ENCODE data around the gene TRDMT1. TPM values are rescaled to one million over a fixed set of nuclear protein-coding genes. Genes with fewer than 3 reads are reported as not detected.
A peak's percentile ranks its signal among the peaks of the same experiment; 100 is the strongest.

Gene TRDMT1
- total RNA-seq, 1 experiment from 2014 or later, result 20.2 TPM

- Histone ChIP-seq H3K27ac (ENCODE audit: insufficient read length, low read depth, low read length) (peak overlapping the region; percentile 53), H3K4me1 (ENCODE audit: insufficient read depth, low read length) (no peaks in the 10 kb centered on the region; the same call in 1 of the 2 replicates), H2AFZ (ENCODE audit: low read length) (peak overlapping the region; percentile 80), H3K14ac (ENCODE audit: insufficient read depth, low read length) (no peak overlapping the region), H3K4me2 (ENCODE audit: insufficient read depth, insufficient read length, low read length) (peak overlapping the region; percentile 85), H3K9ac (ENCODE audit: extremely low read depth, insufficient read length, low read length) (peak overlapping the region; percentile 42), H3K23ac (ENCODE audit: insufficient read length, low read depth, low read length) (no peak overlapping the region), H2BK5ac (ENCODE audit: insufficient read length, low read length) (no peak overlapping the region), H3K56ac (ENCODE audit: insufficient read length, low read depth, low read length) (no peak overlapping the region), H3K9me3 (ENCODE audit: control insufficient read depth, low read depth, low read length) (no peaks in the 10 kb centered on the region), H3K79me2 (ENCODE audit: insufficient read depth, low read length) (no peaks in the 10 kb centered on the region), H2BK12ac (ENCODE audit: insufficient read length, low read depth, low read length) (no peak overlapping the region), H2BK120ac (ENCODE audit: low read depth, low read length, poor library complexity, severe bottlenecking) (no peak overlapping the region), H3T11ph (ENCODE audit: low read length) (no peak overlapping the region), H4K91ac (ENCODE audit: insufficient read length, low read depth, low read length) (no peak overlapping the region), H2BK15ac (ENCODE audit: low read depth, low read length) (no peak overlapping the region), H3K27me3 (ENCODE audit: insufficient read depth, low read length) (no peaks in the 10 kb centered on the region), H3K23me2 (ENCODE audit: insufficient read length, low read depth, low read length, poor library complexity, severe bottlenecking) (peaks cover 10% of the 10 kb centered on the region), H3K4ac (ENCODE audit: low read depth, low read length) (no peak overlapping the region), H4K8ac (replicated peaks; ENCODE audit: insufficient read length, low read depth, low read length) (no peak overlapping the region), H2BK20ac (ENCODE audit: low read depth, low read length, poor library complexity, severe bottlenecking) (no peak overlapping the region), H2AK5ac (ENCODE audit: insufficient read length, low read length) (no peak overlapping the region), H3K79me1 (ENCODE audit: insufficient read depth, low read depth, low read length, poor library complexity, severe bottlenecking) (no peaks in the 10 kb centered on the region), H4K5ac (ENCODE audit: insufficient read length, low read depth, low read length) (no peak overlapping the region), H4K20me1 (ENCODE audit: control insufficient read depth, insufficient read depth, insufficient read length) (no peaks in the 10 kb centered on the region), H3K18ac (ENCODE audit: insufficient read length, low read depth, low read length) (no peak overlapping the region)
- H3K9me3 Mint-ChIP-seq, result peaks cover 2 to 7% of the 10 kb centered on the region in 2 experiments; a peak in 4 of 5 replicates
- no peaks in the 10 kb centered on the region for H3K27me3 Mint-ChIP-seq (ENCODE audit: low read depth)
- no CpG with 5 or more reads among the region's 9 CpGs for WGBS (ENCODE audit: extremely low coverage, insufficient read length, low lambda C conversion rate)
- peak overlapping the region; percentile 86 to 89 for H3K4me3 Mint-ChIP-seq
- peak overlapping the region; percentile 88 to 98 (median 97) for H3K27ac Mint-ChIP-seq
- peaks cover 60 to 64% of the 10 kb centered on the region in 2 experiments for H3K4me1 Mint-ChIP-seq
- no peak for DNase-seq
- peaks cover 0 to 6% (median 0%) of the 10 kb centered on the region in 3 experiments; a peak in 3 of 7 replicates for H3K36me3 Mint-ChIP-seq (ENCODE audit: insufficient read depth in 1 of 3, low read depth in 3 of 3)
- TF ChIP-seq, protein P1, sequence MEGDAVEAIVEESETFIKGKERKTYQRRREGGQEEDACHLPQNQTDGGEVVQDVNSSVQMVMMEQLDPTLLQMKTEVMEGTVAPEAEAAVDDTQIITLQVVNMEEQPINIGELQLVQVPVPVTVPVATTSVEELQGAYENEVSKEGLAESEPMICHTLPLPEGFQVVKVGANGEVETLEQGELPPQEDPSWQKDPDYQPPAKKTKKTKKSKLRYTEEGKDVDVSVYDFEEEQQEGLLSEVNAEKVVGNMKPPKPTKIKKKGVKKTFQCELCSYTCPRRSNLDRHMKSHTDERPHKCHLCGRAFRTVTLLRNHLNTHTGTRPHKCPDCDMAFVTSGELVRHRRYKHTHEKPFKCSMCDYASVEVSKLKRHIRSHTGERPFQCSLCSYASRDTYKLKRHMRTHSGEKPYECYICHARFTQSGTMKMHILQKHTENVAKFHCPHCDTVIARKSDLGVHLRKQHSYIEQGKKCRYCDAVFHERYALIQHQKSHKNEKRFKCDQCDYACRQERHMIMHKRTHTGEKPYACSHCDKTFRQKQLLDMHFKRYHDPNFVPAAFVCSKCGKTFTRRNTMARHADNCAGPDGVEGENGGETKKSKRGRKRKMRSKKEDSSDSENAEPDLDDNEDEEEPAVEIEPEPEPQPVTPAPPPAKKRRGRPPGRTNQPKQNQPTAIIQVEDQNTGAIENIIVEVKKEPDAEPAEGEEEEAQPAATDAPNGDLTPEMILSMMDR (conservative IDR thresholded peaks at IDR 0.05), result no peak
Observed at GRCh38 chr10:17199351-17199804, 2.1 kb downstream of the TRDMT1 start.

Measured in H9 (cell line).